DOHH2 (cell line): ENCODE data around the gene ANKRD29.

Source experiments
- EZH2phosphoT487 ChIP-seq: fragments of 200-600 bp; sonication (generic); IDR thresholded peaks from 2 replicates; pipeline ENCODE4 v1.6.1; 2017; ENCODE audit warnings: borderline replicate concordance, mild to moderate bottlenecking, antibody characterized with exemption, low read length, moderate library complexity, mixed read lengths
- TF ChIP-seq, protein P1 (sequence below): fragments of 200-600 bp; sonication (generic); IDR thresholded peaks from one replicate; pipeline ENCODE4 v1.5.1; 2014; ENCODE audit warnings: antibody characterized with exemption, mild to moderate bottlenecking, low read depth, low read length; ENCODE audit not compliant: poor library complexity, severe bottlenecking

DNA sequence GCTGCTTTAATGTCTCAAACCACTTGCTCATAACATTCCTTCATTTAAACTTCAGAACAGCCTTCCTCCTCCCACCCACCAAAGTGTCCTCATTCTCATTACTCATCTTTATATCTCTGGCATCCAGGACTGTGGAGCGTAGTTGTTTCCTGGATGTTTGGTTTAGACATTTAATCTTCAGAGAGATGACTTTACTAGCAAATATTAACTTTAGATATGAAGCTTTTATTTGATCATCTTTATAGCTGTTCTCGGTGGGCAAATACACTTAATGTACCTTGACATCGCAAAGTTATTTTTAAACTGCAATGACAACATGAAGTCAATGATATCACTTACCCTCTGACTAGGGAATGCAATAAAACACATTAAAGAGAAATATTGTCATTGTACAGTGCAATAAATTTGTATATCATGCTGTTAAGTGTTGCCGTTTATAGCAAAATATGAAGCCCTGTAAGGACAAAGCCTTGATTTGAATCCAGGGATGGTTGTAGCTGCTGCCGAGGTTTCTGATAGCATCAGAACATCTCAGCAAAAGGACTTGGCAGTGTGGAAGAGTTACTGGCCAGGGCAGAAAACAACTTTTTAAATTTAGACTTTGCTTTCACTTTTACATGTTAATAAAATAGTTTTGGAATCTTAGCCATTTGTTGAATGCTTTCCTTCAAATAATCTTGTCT is 21.9 kb upstream of the ANKRD29 start:
- TF ChIP-seq, protein P1, sequence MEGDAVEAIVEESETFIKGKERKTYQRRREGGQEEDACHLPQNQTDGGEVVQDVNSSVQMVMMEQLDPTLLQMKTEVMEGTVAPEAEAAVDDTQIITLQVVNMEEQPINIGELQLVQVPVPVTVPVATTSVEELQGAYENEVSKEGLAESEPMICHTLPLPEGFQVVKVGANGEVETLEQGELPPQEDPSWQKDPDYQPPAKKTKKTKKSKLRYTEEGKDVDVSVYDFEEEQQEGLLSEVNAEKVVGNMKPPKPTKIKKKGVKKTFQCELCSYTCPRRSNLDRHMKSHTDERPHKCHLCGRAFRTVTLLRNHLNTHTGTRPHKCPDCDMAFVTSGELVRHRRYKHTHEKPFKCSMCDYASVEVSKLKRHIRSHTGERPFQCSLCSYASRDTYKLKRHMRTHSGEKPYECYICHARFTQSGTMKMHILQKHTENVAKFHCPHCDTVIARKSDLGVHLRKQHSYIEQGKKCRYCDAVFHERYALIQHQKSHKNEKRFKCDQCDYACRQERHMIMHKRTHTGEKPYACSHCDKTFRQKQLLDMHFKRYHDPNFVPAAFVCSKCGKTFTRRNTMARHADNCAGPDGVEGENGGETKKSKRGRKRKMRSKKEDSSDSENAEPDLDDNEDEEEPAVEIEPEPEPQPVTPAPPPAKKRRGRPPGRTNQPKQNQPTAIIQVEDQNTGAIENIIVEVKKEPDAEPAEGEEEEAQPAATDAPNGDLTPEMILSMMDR = no peak
- no peak for TF ChIP-seq EZH2phosphoT487
